PFSK-1 (cell line): ENCODE data around the gene HTR1E.

Source experiments
- POLR2AphosphoS5 ChIP-seq: IDR thresholded peaks from 2 replicates; pipeline ENCODE4 v1.6.1; 2012; ENCODE audit warnings: low read depth, mild to moderate bottlenecking, control low read depth, low read length, moderate library complexity
- SIN3A ChIP-seq: IDR thresholded peaks from 2 replicates; pipeline ENCODE4 v1.6.1; 2012; ENCODE audit warnings: mild to moderate bottlenecking, low read length, moderate library complexity, borderline replicate concordance; ENCODE audit not compliant: insufficient read depth
- TF ChIP-seq, protein P1 (sequence below), 2 experiments: IDR thresholded peaks; 2 replicates each; pipeline versions ENCODE4 v1.6.1 to v1.8.0; 2011 to 2012; ENCODE audit warnings: low read depth in 2 of 2, low read length in 2 of 2, control low read depth in 1 of 2, inconsistent platforms in 1 of 2, mild to moderate bottlenecking in 1 of 2, moderate library complexity in 1 of 2; ENCODE audit not compliant: insufficient read depth in 1 of 2

DNA sequence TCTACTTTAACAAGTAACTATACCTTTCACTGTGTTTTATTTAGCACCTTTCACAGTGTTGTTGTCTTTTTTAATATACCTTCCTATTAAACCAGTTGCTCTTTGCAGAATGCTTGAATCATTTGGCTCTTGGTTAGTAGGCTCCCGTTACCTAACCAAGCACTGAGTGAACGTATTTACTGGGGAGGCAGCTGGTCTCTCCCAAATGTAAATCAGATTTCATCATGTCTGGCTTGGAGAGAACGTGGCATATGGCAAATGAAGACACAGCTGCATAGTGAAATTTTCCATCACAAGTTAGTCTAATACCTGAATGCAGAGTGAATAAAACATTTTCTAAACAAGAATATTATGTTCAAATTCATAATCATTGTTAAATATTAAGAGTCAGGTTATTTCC lies 12.4 kb downstream of the HTR1E start:
- TF ChIP-seq, protein P1, sequence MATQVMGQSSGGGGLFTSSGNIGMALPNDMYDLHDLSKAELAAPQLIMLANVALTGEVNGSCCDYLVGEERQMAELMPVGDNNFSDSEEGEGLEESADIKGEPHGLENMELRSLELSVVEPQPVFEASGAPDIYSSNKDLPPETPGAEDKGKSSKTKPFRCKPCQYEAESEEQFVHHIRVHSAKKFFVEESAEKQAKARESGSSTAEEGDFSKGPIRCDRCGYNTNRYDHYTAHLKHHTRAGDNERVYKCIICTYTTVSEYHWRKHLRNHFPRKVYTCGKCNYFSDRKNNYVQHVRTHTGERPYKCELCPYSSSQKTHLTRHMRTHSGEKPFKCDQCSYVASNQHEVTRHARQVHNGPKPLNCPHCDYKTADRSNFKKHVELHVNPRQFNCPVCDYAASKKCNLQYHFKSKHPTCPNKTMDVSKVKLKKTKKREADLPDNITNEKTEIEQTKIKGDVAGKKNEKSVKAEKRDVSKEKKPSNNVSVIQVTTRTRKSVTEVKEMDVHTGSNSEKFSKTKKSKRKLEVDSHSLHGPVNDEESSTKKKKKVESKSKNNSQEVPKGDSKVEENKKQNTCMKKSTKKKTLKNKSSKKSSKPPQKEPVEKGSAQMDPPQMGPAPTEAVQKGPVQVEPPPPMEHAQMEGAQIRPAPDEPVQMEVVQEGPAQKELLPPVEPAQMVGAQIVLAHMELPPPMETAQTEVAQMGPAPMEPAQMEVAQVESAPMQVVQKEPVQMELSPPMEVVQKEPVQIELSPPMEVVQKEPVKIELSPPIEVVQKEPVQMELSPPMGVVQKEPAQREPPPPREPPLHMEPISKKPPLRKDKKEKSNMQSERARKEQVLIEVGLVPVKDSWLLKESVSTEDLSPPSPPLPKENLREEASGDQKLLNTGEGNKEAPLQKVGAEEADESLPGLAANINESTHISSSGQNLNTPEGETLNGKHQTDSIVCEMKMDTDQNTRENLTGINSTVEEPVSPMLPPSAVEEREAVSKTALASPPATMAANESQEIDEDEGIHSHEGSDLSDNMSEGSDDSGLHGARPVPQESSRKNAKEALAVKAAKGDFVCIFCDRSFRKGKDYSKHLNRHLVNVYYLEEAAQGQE (IDR thresholded peaks at IDR 0.05; ENCODE audit: insufficient read depth in 1 of 2, low read depth in 2 of 2, low read length in 2 of 2) = no peak
- no peak for TF ChIP-seq POLR2AphosphoS5
- TF ChIP-seq SIN3A = no peak
